CD4-positive, alpha-beta T cell treated with Interleukin-12 subunit alpha and Interleukin-12 subunit beta, for 1 hour (primary cell): ENCODE results near the gene SMARCD1.
A peak's percentile ranks its signal among the peaks of the same experiment; 100 is the strongest.
"Not testable (repeated sequence)": the region's sequence is repeated elsewhere in the genome, so short reads cannot be mapped to it uniquely, and the experiment has no call there.

Source experiments
- DNase-seq: peaks from one replicate; pipeline ENCODE4 v3.0.0-alpha.2; 2020

SMARCD1 gene

DNA sequence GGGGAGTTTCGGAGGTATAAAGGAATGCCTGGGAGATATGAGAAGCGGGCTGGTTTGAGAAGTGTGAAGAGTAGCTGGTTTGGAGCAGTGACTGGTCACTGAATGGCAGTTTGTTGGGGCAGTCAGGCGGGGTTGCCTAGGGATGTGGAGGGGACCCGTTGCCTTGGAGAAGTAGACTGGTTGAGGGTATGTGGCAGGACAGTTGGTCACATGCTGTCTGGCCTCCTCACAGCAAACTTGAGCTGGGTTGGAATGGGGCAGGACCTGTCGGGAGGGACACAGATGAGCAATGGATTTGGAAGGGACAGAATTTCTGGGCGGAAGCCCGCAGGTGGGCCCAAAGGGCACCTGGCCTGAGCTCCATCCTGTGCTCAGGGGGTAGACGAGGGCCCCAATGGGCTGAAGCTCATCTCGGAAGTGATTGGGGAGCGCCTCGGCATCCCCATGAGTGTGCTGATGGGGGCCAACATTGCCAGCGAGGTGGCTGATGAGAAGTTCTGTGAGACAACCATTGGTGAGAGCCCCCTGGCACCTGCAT is 20.8 kb downstream of the SMARCD1 start:
- no peak for DNase-seq

DNA sequence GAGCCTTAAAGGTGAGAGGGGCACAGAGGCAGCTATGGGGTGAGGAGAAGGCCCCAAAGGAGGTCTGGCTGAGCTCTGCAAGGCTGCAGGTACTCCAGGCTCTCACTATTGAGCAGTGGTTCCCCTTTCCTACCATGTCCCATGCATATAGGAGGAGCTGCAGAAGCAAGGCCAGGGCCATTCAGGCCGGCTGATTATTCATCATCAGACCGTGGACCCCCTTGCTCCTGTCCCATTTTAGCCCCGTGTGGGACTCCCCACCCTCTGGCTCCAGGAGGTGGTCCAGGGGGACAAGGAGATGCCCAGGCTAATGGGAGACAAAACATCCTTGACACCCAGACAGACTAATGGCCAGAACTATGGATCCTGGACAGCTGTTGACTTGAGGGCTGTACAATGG is 21.8 kb downstream of the SMARCD1 start:
- no peak for DNase-seq

DNA sequence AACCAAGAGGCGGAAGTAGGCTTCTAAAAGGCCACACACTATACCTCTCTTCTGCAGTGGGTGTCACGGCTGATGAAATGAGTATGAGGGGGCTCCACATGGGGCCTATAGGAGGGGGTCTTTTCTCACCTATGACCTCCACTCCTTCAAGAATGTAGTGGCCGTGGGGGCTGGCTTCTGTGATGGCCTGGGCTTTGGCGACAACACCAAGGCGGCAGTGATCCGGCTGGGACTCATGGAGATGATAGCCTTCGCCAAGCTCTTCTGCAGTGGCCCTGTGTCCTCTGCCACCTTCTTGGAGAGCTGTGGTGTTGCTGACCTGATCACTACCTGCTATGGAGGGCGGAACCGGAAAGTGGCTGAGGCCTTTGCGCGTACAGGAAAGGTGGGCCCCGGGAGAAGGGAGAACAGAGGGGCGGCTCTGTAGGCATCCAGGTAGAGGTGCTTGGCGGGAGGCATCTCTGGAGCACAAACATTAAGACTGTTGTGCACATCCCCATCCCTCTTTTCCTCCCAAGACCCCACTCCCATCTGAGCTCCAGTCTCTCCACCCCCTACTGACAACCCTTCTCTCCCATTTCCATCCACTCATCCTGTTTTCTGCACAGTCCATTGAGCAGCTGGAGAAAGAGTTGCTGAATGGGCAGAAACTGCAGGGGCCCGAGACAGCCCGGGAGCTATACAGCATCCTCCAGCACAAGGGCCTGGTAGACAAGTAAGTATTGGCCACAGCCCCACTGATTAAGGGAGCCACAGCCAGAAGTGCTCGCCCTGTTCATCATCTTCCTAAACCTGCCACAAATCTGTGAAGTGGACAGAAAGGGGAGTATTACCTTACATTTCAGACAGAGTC is 22.5 kb downstream of the SMARCD1 start:
- DNase-seq, result no peak

DNA sequence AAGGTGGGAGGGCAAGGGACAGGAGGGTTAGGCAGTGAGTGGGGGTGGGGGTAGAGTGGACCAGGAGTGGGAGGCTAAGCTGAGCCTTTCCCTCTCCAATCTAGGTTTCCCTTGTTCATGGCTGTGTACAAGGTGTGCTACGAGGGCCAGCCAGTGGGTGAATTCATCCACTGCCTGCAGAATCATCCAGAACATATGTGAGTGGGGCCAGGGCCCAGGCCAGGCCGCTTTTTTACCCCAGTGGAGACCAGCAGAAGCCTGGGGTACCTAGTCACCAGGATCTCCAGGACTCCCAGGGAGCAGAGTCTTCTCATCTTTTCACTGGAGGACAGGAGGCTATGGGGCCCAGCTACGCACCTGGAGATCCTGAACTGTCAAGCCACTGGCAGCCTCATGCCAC is 24.2 kb downstream of the SMARCD1 start:
- DNase-seq, result no peak

DNA sequence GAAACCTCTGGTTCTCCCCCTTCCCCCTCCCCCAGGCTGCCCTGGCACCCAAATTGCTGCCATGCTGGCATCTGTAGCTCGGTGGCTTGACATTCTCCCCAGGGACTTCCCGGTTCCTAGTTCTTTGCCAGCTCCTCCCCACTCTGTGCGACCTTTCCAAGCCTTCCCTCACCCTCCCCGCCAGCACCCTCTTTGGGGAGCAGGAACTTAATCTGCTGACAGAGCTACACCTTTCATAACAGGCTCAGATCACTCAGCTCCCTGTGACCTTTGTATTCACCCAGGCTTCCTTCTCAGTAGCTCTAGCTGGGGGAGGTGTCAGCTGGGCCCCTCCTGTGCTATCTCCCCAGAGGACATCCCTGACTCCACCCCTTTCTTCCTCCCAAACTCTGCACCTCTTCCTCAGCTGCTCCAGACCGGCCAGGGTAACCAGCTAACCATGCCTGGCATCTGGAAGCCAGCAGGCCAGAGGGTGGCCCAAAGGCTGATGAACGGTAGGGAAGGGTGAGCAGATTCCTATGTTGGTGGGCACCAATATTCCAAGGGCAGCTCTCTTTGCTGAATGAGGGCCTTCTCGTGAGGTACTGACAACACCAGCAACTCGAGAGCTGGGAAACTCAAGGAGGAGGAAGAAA is 25.1 kb downstream of the SMARCD1 start:
- no peak for DNase-seq

DNA sequence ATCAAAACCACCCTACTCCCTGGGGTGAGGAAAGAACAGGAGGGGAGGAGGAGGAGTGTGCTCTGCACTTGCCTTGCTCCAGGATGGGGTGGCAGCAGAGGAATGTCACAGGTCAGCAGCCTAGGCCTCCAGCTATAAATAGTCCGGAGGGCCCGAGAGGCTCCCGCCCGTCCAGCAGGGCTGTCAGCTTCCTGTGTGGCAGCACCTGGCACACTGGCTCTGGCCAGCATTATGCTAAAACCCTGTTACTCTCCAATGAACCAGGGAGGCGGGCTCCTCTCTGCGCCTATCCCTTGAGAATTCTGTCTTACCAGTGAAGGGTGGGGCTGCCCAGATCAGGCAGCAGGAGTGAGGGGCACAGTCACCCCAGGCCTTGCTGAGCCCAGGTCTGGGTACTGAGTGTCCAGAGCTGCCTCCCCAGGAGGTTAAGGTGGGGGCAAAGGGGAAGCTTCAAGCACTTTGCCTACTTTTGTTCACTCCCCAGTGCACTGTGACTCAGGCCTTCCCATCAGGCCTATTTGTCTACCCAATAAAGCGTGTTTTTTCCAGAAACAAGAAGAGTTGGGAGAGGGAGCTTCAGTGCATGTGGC is 25.7 kb downstream of the SMARCD1 start:
- DNase-seq, result no peak

DNA sequence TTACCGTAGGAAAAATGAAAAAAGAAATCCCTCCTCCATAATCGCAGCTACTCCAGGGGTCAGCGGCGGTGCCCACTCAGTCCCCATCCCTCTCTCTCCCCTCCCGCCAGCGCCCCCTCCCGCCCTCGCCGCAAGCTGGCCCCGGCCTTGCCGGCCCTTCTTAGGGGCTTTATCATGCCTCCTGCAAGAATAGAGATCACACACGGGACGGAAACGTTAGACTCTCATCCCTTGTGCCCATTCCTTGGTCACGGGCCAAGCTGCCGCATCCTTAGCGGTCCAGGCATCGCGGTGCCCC is 26.2 kb downstream of the SMARCD1 start:
- DNase-seq, result no peak

DNA sequence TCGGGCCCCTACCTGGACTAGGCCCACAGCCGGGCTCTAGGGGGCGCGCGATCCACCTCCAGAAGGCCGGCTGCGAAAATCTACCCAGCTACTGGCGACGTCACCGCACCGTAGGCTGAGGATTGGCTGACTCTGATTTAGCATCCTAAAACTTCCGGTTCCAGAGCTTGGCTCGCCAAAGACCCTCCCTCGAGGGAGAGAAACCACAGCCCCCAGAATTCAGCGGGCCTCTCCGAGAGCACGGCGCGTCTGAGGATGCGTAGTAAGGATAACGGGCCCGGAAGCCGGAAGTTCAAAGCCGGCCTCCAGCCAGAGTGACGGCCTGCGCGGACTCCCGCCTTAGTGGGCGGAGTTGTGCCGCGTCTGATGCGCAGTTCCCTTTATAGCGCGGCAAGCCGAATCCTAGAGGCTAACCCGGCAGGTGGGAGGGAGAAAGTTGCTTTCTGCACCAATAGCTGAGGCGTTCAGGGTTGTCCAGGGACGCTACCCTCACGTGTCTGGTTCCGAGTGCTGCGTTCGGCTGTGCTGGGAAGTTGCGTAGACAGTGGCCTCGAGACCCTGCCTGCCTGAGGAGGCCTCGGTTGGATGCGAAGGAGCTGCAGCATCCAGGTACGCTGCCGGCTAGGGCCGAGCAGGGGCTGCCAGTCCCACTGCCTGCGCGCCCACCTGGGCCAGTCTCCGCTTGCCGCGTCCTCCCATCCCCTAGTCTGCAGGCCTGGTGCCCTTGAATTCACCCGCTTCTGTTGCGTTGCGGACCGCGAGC is 26.7 kb downstream of the SMARCD1 start, which contains the start of gene COX14:
TSS of gene COX14 (plus strand) at position 544 of the 763 bp plus-strand sequence. CDS start 7,808 bp downstream, outside the sequence.
- peak; percentile 100 for DNase-seq

DNA sequence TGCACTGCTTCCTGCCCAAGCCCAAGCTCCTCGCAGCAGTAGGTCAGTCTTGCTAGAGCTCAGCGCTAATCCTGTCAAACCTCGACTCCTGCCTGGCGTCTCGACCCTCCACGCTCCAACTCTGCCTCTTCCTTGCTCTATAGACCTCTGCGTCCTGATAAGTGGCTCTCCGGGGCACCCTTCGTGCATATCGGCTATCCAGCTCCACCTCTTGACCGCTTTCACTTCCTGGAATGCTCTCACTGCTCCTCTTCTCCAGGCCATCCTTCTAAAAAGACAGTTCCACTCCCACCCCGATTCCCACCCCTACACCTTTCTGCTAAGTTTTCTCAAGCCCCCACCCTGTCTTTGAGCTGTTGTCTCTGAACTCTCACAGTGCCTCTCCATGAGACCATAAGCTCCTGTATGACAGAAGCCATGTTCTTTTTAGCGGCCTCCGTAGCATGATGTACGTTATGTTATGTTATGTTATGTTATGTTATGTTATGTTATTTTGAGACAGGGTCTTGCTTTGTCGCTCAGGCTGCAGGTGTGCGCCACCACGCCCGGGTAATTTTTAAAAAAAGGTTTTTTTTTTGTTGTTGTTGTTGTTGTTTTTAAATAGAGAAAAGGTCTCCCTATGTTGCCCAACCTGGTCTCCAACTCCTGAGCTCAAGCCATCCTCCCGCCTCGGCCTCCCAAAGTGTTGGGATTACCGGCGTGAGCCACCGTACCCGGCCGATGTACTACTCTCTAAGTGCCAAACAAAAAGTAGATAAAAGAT is 27.5 kb downstream of the SMARCD1 start:
- no peak for DNase-seq

DNA sequence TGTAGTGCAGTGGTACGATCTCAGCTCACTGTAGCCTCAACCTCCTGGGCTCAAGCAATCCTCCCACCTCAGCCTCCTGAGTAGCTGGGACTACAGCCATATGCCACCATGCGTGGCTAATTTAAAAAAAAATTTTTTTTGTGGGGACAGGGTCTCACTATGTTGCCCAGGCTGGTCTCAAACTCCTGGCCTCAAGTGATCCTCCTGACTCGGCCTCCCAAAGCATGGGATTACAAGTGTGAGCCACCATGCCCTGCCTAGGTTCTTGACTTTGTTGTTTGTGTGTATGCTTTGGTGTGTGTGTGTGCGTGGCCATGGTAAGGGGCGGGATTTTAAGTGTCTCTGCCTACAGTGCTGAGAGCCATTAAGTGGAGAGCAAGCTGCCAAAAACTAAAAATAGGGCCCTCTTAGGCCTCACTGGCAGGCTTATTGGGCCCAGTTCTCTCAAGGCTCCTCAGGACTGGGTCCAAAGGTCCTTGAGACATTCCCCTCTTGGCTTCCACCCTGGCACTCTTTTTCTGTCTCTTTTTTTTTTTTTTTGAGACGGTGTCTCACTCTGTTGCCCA is 32.0 kb downstream of the SMARCD1 start:
- DNase-seq, result no peak

DNA sequence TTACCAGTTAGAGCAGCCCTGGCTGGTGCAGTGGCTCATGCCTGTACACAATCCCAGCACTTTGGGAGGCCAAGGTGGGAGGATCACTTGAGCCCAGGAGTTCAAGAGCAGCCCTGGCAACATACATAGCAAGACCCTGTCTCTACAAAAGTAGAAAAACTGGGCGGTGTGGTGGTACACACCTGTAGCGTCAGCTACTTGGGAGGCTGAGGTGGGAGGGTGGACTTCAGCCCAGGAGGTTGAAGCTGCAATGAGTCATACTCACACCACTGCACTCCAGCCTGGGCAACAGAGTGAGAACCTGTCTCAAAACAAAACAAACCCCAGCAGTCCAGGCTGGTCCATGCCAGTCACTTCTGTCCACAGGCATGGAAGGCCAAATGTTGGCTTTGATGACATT is 34.2 kb downstream of the SMARCD1 start:
- DNase-seq, result no peak

DNA sequence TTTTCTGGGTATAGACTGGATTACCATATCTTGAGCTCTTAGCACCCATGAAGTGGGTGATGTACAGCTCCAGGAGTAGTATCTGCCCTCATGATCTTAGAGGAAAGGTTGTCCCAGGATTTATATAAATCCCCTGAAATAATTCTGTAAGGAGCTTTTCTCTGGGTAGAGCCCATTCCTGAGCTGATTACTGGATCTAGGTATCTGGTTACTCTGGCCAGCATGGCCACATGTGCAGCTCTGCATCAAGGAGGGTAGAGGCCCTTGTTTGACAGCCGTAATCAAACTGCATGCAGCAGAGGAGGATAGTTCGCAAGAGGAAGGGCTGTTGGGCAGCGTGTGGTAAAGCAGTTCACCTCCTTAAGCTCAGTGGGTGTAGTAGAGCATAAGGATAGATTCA is 35.4 kb downstream of the SMARCD1 start:
- DNase-seq, result no peak

DNA sequence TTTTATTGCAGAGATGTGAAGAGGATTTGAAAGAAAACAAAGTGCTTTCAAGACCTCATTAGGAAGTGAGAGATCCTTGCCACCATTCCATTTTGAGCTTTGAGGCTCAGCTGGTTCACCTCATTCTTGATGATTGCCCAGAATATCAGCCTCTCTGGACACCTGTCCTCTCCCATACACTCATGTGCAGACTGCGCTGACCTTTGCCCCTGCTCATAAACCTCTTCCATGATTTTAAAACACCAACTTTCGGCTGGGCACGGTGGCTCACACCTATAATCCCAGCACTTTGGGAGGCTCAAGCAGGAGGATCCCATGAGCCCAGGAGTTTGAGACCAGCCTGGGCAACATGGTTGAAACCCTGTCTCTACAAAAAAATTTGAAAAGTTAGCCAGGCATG is 35.8 kb downstream of the SMARCD1 start:
- no peak for DNase-seq

DNA sequence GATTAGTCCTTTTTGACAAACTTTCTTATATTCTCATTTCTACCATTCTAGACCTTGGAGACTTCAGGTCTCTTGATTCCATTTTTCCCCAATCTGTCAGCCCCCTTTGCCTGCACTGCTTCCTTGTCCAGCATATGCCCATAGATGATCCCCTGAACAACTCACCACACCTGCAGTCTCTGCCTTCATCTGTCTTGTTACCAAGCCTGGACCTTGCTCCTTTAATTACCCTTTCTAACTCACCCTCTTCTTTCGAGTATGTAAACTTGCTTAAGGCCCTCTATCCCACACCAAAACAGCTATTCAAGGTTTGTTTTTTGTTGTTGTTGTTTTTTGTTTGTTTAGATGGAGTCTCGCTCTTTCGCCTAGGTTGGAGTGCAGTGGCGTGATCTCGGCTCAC is 36.5 kb downstream of the SMARCD1 start:
- no peak for DNase-seq

DNA sequence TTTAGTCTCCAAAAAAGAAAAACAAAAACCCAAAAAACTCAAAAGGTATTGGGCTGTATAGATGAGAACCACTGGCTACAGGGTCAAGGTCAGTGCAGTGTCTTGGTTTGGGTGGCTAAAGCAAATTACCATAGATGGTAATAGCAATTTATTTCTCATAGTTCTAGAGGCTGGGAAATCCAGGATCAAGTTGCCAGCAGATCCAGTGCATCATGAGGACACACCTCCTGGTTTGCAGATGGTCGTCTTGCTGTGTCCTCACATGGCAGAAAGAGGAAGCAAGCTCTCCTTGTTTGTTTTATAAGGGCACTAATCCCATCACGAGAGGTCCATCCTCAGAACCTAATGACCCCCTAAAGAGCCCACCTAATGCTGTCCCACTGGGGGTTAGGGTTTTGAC is 38.1 kb downstream of the SMARCD1 start:
- no peak for DNase-seq

DNA sequence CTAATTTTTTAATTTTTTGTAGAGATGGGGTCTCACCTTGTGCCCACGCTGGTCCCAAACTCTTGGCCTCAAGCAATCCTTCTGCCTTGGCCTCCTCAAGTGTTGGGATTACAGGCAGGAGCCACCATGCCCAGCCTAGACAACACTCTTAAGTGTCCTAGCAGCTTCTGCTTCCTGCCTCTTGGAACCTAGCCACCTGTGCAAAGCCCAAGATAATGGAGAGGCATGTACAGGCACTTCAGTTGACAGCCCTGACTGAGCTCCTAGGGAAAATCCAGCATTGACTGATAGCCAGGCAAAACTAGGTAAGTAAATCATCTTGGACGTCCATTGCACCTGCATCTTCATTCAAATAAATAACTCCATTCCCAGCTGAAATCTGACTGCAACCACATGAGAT is 42.4 kb downstream of the SMARCD1 start:
- no peak for DNase-seq

DNA sequence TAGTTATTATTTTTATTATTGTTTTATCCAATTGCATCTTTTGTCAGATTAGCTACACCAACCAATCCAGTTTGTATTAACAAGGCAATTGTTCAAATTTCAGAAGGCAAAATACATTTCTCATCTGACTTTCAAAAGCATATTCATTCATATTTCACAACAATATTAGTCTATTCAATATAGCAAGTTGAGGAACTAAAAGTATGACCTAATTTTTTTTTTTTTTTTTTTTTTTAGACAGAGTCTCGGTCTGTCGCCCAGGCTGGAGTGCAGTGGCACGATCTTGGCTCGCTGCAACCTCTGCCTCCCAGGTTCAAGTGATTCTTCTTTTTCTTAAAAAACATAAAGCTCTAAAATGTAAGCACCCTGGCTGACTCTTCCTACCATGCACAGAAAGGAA is 44.1 kb downstream of the SMARCD1 start:
- DNase-seq, result no peak

DNA sequence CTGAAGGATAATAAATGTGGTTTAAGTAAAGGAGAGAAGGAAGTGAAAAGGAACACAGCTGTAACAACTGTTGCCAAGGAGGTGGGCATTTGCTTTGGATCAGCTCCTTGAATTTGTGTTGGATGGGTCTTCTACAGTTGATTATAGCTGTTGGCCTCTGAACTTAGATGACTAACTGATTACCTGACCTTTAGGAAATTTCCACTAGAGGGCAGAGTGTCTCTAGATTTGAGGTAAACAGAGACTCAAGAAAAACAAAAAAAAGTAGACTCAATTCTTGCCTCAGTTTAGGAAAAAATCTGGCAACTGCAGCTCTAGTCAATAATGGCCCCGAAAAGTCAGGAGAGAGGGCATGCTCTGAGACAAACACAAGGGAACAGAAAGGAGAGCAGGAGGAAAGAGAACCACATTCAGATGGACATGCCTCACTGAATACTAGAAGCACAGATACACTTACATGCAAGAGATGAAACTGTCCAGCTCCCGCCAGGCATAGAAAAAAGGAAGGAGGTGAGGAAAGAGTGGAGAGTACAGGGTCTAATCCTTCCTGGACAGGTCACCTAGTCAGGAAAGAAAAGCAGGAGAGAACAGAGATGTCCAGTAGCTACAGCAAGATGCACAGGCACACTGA is 47.5 kb downstream of the SMARCD1 start:
- peak; percentile 65 for DNase-seq

DNA sequence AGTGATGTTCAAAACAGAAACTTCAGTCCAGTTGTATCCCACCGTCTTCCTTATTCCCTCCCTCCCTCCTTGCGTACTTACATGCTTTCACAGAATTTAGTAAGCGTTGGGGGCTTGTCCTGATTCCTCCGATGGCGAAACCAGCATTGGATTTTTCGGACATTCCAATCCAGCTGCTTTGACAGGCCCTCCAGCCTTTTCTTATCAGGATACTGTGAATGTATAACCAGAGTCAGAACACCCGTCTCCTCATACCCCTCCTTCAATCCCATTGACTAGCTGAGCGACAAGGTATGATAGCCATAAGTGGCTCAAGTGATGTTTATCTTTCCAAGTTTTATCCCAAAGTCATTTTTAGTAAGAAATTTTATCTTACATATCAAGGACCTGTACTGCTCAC is 57.9 kb downstream of the SMARCD1 start:
- DNase-seq, result no peak

DNA sequence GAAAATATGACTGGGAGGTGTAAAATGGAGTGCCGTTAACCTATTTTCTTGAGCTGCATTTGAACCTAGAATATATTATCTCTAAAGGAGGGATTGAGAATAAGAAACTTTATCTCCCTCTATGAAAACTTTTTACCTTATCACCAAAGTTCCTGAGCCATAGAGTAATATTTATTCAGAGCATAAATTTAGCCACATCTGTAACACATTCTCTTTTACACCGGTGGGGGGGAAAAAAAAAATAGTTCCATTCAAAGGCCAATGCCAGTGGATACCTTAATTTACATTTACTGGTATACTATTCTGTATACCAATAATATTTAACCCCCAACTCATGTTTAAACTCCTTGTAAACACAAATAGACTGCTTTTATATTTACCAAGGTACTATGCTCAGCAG is 60.3 kb downstream of the SMARCD1 start:
- no peak for DNase-seq

DNA sequence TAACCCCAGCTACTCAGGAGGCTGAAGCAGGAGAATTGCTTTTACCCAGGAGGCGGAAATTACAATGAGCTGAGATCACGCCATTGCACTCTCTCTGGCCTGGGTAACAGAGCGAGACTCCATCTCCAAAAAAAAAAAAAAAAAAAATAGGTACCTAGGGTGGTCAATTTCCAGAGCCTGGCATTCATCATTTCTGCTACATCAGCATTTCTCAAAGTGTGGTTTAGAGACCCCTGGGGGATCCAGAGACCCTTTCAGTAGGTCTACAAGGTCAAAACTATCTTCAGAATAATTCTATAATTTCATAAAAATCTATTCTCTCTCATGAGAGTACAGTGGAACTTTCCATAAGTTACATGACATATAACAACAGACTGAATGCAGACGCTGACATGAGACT is 62.1 kb downstream of the SMARCD1 start:
- DNase-seq, result no peak

DNA sequence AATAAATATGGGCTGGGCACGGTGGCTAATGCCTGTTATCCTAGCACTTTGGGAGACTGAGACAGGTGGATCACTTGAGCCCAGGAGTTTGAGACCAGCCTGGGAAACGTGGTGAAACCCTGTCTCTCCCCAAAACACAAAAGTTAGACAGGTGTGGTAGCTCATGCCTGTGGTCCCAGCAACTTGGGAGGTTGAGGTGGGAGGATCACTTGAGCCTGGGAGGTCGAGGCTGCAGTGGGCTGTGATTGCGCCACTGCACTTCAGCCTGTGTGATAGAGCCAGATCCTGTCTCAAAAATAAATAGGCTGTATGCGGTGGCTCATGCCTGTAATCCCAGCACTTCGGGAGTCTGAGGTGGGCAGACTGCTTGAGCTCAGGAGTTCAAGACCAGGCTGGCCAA is 62.9 kb downstream of the SMARCD1 start:
- not testable (repeated sequence) for DNase-seq
